H1 (cell line): ENCODE measurements around the gene YIPF3. TPM values are rescaled to one million over a fixed set of nuclear protein-coding genes. Genes with fewer than 3 reads are reported as not detected.

ENCODE experiments used
- CBX5 ChIP-seq: fragments of 300-800, 300-1000 bp; sonication (generic); IDR thresholded peaks from 2 replicates; pipeline ENCODE4 v1.7.1; 2016; ENCODE audit warnings: antibody characterized with exemption, low read length, low read depth
- FOSL1 ChIP-seq: IDR thresholded peaks from 2 replicates; pipeline ENCODE4 v1.6.1; 2011; ENCODE audit warnings: mild to moderate bottlenecking, low read depth, low read length, moderate library complexity; ENCODE audit not compliant: insufficient read depth
- NRF1 ChIP-seq: IDR thresholded peaks from 2 replicates; pipeline ENCODE4 v1.6.1; 2011; ENCODE audit warnings: mild to moderate bottlenecking, low read depth, low read length, improper control_type of control experiment
- TBP ChIP-seq: IDR thresholded peaks from 2 replicates; pipeline ENCODE4 v1.6.1; 2011; ENCODE audit warnings: low read depth, low read length, improper control_type of control experiment
- TEAD4 ChIP-seq: IDR thresholded peaks from 2 replicates; pipeline ENCODE4 v1.6.1; 2012; ENCODE audit warnings: low read depth, low read length, inconsistent platforms, mixed read lengths
- polyA plus RNA-seq, 7 experiments: library from polyadenylated mRNA; depleted of rRNA in 3 of 7; stranded (reverse) in 5 of 7; unstranded in 2 of 7; fragments of >200 nt in 5 of 7; fragments of 200-250 nt in 2 of 7; gene quantifications; 1 replicate in 5 of 7; 2 replicates in 1 of 7; 4 replicates in 1 of 7; pipeline versions ENCODE4 v1.2.1 to v1.2.3, GENCODE V29; 2011 to 2013; ENCODE audit warnings: missing spikeins in 2 of 7, mixed read lengths in 2 of 7
- total RNA-seq: library from RNA; stranded (reverse); fragmentation: NEBNext Ultra II Directional; extraction: Animal tissue kit (Norgen Biotek cat#: 25700); gene quantifications from 2 replicates; pipeline ENCODE4 v1.2.1, GENCODE V29; 2021

The YIPF3 gene
- total and polyA plus RNA-seq, 2 of the 8 experiments (the other 6 are each of a cell fraction or from before 2014, with no cell fraction given) = 77.2 to 225 TPM

DNA sequence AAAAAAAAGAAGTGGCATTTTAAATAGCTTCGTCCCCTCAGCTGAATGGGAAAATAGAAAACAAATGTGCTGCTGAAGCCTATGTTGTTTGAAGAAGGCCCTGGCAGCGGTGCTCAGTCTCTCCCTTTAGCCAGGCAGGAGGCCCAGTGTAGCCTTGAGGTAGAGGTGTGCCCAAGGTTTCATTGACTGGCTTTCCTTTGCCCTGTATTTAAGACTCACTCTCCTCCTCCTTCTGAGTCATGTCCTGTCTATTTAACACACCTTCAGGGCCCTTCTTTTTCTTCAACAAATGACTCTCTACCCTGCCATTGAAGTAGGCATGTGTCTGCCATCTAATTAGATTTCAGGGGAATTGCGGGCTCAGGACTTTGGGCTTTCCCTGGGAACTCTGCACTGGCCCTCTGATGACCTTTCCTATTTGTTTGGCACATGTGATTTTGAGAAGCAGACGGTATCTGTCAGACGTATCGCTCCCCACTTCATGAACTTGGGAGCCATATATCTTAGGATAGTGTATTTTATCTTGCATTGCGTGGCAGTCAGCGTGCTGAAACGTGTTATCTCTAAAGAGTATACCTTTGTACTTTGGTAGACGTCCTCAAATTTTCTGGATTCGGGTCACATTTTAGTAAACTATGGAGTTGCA lies 35.0 kb downstream of the YIPF3 start (continued):
- TF ChIP-seq FOSL1 (no peak), NRF1 (no peak), TEAD4 (no peak), TBP (no peak), CBX5 (no peak)
- TF ChIP-seq, all 59 proteins: peak for 0
